Rectal smooth muscle tissue (tissue), 1 donor: ENCODE results near the gene PHPT1.
A peak's percentile ranks its signal among the peaks of the same experiment; 100 is the strongest.

Experiments used
- H3K27ac ChIP-seq: one replicate; pipeline ENCODE4 v1.7.0; 2013; ENCODE audit warnings: low read depth, low read length, inconsistent platforms
- H3K27me3 ChIP-seq: one replicate; pipeline ENCODE4 v1.7.0; 2013; ENCODE audit warnings: low read length; ENCODE audit not compliant: control insufficient read depth, insufficient read depth
- H3K36me3 ChIP-seq: one replicate; pipeline ENCODE4 v1.7.0; 2013; ENCODE audit warnings: low read length; ENCODE audit not compliant: control insufficient read depth, insufficient read depth
- H3K4me1 ChIP-seq: one replicate; pipeline ENCODE4 v1.7.0; 2013; ENCODE audit warnings: low read length; ENCODE audit not compliant: control insufficient read depth, insufficient read depth
- H3K4me3 ChIP-seq: one replicate; pipeline ENCODE4 v1.7.0; 2013; ENCODE audit warnings: low read length
- H3K9ac ChIP-seq: one replicate; pipeline ENCODE4 v1.7.0; 2013; ENCODE audit warnings: low read length

PHPT1 gene

GRCh38 chr9:136886610-136887597, 37.7 kb downstream of the PHPT1 start:
- peak overlapping the region; percentile 56 for H3K9ac ChIP-seq
- H3K36me3 ChIP-seq = no peaks in the 10 kb centered on the region
- H3K27ac ChIP-seq = peak overlapping the region; percentile 68
- no peaks in the 10 kb centered on the region for H3K27me3 ChIP-seq
- peak overlapping the region; percentile 77 for H3K4me3 ChIP-seq
- H3K4me1 ChIP-seq = peaks cover 4% of the 10 kb centered on the region

GRCh38 chr9:136888454-136888853, 39.2 kb downstream of the PHPT1 start:
- H3K27ac ChIP-seq = no peak overlapping the region
- no peak overlapping the region for H3K9ac ChIP-seq
- H3K27me3 ChIP-seq = no peaks in the 10 kb centered on the region
- peaks cover 4% of the 10 kb centered on the region for H3K4me1 ChIP-seq
- no peak overlapping the region for H3K4me3 ChIP-seq
- no peaks in the 10 kb centered on the region for H3K36me3 ChIP-seq

- Histone ChIP-seq H3K27me3 (no peaks in the 10 kb centered on the region), H3K9ac (no peak overlapping the region), H3K27ac (no peak overlapping the region), H3K36me3 (no peaks in the 10 kb centered on the region), H3K4me3 (no peak overlapping the region), H3K4me1 (peaks cover 4% of the 10 kb centered on the region)
Observed at GRCh38 chr9:136889858-136890257, 40.6 kb downstream of the PHPT1 start.

GRCh38 chr9:136890661-136891060, 41.5 kb downstream of the PHPT1 start:
- H3K4me1 ChIP-seq = peaks cover 4% of the 10 kb centered on the region
- peaks cover 3% of the 10 kb centered on the region for H3K36me3 ChIP-seq
- no peak overlapping the region for H3K4me3 ChIP-seq
- H3K27ac ChIP-seq = no peak overlapping the region
- H3K27me3 ChIP-seq = no peaks in the 10 kb centered on the region
- H3K9ac ChIP-seq = no peak overlapping the region

GRCh38 chr9:136896027-136896426, 46.8 kb downstream of the PHPT1 start:
- no peaks in the 10 kb centered on the region for H3K4me1 ChIP-seq
- no peak overlapping the region for H3K9ac ChIP-seq
- peaks cover 14% of the 10 kb centered on the region for H3K36me3 ChIP-seq
- no peak overlapping the region for H3K4me3 ChIP-seq
- H3K27ac ChIP-seq = no peak overlapping the region
- no peaks in the 10 kb centered on the region for H3K27me3 ChIP-seq

GRCh38 chr9:136898483-136899100, 49.4 kb downstream of the PHPT1 start:
- Histone ChIP-seq H3K4me1 (peaks cover 13% of the 10 kb centered on the region), H3K9ac (no peak overlapping the region)

GRCh38 chr9:136899196-136899595, 50.0 kb downstream of the PHPT1 start:
- no peak overlapping the region for H3K9ac ChIP-seq
- no peak overlapping the region for H3K4me3 ChIP-seq
- peaks cover 13% of the 10 kb centered on the region for H3K4me1 ChIP-seq
- no peaks in the 10 kb centered on the region for H3K27me3 ChIP-seq
- no peak overlapping the region for H3K27ac ChIP-seq
- H3K36me3 ChIP-seq = peaks cover 17% of the 10 kb centered on the region

More at GRCh38 chr9:136898483-136899100, 49.4 kb downstream of the PHPT1 start:
- H3K27me3 ChIP-seq = no peaks in the 10 kb centered on the region
- peaks cover 17% of the 10 kb centered on the region for H3K36me3 ChIP-seq
- H3K27ac ChIP-seq = no peak overlapping the region
- H3K4me3 ChIP-seq = no peak overlapping the region

GRCh38 chr9:136900556-136900955, 51.3 kb downstream of the PHPT1 start:
- Histone ChIP-seq H3K4me1 (peaks cover 13% of the 10 kb centered on the region), H3K4me3 (no peak overlapping the region), H3K9ac (peak overlapping the region; percentile 32), H3K36me3 (peaks cover 13% of the 10 kb centered on the region), H3K27me3 (no peaks in the 10 kb centered on the region), H3K27ac (no peak overlapping the region)
